ENCODE data around the gene MAGEF1. TPM values are rescaled to one million over a fixed set of nuclear protein-coding genes. Genes with fewer than 3 reads are reported as not detected.

MAGEF1 gene
- total and polyA plus RNA-seq, 2 donors (not counting 3 experiments of a cell fraction or from before 2014, with no cell fraction given): 7.0 to 14.2 TPM

DNA sequence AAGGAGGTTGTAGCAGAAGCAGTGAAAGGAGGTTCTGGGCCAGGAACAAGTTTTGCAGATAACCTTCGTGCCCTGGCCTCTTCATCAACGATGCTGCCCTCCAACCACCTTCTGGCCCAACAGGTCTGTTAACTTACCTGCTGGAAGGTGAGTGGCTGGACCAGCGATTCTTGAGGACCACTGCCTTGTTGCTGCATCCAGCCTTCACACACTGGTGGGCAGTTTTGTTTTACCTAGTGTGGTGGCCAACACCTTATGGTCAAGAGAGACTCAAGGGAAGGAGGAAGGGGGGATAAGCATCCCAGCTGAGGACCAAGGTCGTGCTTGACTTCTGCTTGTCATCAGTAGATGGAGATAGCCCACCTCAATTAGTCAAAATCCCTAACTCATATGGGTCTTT, 7.8 kb upstream of the MAGEF1 start:
- no peak for FAIRE-seq
- POLR2A ChIA-PET: no interaction called here
- Histone ChIP-seq H3K36me3 (ENCODE audit: control insufficient read depth in 2 of 2, extremely low read depth in 1 of 2, insufficient read depth in 2 of 2, low read length in 2 of 2) (no peaks in the 10 kb centered on the region), H4K20me1 (replicated peaks; ENCODE audit: control insufficient read depth, extremely low read depth, insufficient read depth, low read length) (no peaks in the 10 kb centered on the region), H3K9me1 (replicated peaks; ENCODE audit: control insufficient read depth, extremely low read depth, insufficient read depth, low read length) (no peaks in the 10 kb centered on the region), H3K27ac (ENCODE audit: insufficient read depth, low read depth, low read length) (no peak overlapping the region), H3K27me3 (ENCODE audit: control insufficient read depth in 2 of 2, insufficient read depth in 2 of 2, low read length in 2 of 2) (peaks cover 3 to 10% of the 10 kb centered on the region in 2 experiments), H2AFZ (ENCODE audit: low read depth, low read length) (no peak overlapping the region), H3K79me2 (ENCODE audit: control insufficient read depth, insufficient read depth, low read length) (no peaks in the 10 kb centered on the region), H3K4me3 (replicated peaks in 1 of 3; ENCODE audit: insufficient read depth in 1 of 3, low read depth in 1 of 3, low read length in 3 of 3) (no peak overlapping the region), H3K4me2 (ENCODE audit: insufficient read depth, low read length) (no peak overlapping the region), H3K4me1 (ENCODE audit: control insufficient read depth, extremely low read depth, insufficient read depth, low read length) (no peaks in the 10 kb centered on the region), H3K9ac (replicated peaks; ENCODE audit: extremely low read depth, insufficient read depth, low read length) (no peak overlapping the region), H3K9me3 (replicated peaks; ENCODE audit: control insufficient read depth, insufficient read depth, low read length) (no peaks in the 10 kb centered on the region)
- TF ChIP-seq EZH2 (IDR thresholded peaks at IDR 0.05; ENCODE audit: borderline replicate concordance, low read depth, low read length, severe bottlenecking): no peak
- TF ChIP-seq, protein P1, sequence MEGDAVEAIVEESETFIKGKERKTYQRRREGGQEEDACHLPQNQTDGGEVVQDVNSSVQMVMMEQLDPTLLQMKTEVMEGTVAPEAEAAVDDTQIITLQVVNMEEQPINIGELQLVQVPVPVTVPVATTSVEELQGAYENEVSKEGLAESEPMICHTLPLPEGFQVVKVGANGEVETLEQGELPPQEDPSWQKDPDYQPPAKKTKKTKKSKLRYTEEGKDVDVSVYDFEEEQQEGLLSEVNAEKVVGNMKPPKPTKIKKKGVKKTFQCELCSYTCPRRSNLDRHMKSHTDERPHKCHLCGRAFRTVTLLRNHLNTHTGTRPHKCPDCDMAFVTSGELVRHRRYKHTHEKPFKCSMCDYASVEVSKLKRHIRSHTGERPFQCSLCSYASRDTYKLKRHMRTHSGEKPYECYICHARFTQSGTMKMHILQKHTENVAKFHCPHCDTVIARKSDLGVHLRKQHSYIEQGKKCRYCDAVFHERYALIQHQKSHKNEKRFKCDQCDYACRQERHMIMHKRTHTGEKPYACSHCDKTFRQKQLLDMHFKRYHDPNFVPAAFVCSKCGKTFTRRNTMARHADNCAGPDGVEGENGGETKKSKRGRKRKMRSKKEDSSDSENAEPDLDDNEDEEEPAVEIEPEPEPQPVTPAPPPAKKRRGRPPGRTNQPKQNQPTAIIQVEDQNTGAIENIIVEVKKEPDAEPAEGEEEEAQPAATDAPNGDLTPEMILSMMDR (IDR thresholded peaks at IDR 0.05; ENCODE audit: extremely low read depth in 1 of 2, insufficient read depth in 1 of 2, low read depth in 1 of 2, low read length in 2 of 2): no peak
- TF ChIP-seq GATA2 (IDR thresholded peaks at IDR 0.05; ENCODE audit: insufficient read depth, insufficient read length, low read depth, low read length): no peak
- no peak for TF ChIP-seq JUN (IDR thresholded peaks at IDR 0.05; ENCODE audit: borderline replicate concordance, insufficient read depth, insufficient read length, low read depth)
- no peak for TF ChIP-seq POLR2AphosphoS5 (IDR thresholded peaks at IDR 0.05; ENCODE audit: insufficient read depth, low read depth, low read length)
- no peak for TF ChIP-seq POLR2A (IDR thresholded peaks at IDR 0.05; ENCODE audit: low read depth, low read length)
- TF ChIP-seq MYC (IDR thresholded peaks at IDR 0.05; ENCODE audit: low read depth, low read length): no peak
- TF ChIP-seq, protein P2, sequence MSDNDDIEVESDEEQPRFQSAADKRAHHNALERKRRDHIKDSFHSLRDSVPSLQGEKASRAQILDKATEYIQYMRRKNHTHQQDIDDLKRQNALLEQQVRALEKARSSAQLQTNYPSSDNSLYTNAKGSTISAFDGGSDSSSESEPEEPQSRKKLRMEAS (IDR thresholded peaks at IDR 0.05; ENCODE audit: insufficient read depth, insufficient read length): no peak
- no peak for TF ChIP-seq FOS (IDR thresholded peaks at IDR 0.05; ENCODE audit: borderline replicate concordance, insufficient read depth, low read length)
- intact Hi-C loops (cut with micrococcal nuclease) (no loop called here), dilution Hi-C loops (cut with MboI; ENCODE audit: extremely low pct_ligation_motif_present, low sequenced_read_pairs) (no loop called here)
- BruUV-seq (replicated peaks): no TSS peak
- DNase-seq (ENCODE audit: low read depth, low spot score): no peak
- CTCF ChIA-PET: interaction anchor here (2.6 kb wide), 1 partner anchor 158 kb away, joined by 11 read pairs; the partner anchor contains the start of gene EPHB3

Data from endothelial cell of umbilical vein (primary cell).